ENCODE data around the gene NANOS2.

- no peak for TF ChIP-seq CTCF (IDR thresholded peaks at IDR 0.05)
- no peak for TF ChIP-seq EZH2phosphoT487 (IDR thresholded peaks at IDR 0.05)
- TF ChIP-seq EZH2 (IDR thresholded peaks at IDR 0.05): no peak
These were observed 25.9 kb upstream of the NANOS2 start for GRCh38 chr19:45940515-45940805.
